Activated CD8-positive, alpha-beta memory T cell treated with anti-CD3 and anti-CD28 coated beads for 48 hours (primary cell): ENCODE data around the gene CNTN4.
"Not testable (repeated sequence)": the region's sequence is repeated elsewhere in the genome, so short reads cannot be mapped to it uniquely, and the experiment has no call there.

Experiments
- DNase-seq, 3 experiments: peaks; one replicate each; pipeline ENCODE4 v3.0.0-alpha.2; 2020; ENCODE audit warnings: low read depth in 2 of 3, low spot score in 2 of 3

CNTN4 gene

DNA sequence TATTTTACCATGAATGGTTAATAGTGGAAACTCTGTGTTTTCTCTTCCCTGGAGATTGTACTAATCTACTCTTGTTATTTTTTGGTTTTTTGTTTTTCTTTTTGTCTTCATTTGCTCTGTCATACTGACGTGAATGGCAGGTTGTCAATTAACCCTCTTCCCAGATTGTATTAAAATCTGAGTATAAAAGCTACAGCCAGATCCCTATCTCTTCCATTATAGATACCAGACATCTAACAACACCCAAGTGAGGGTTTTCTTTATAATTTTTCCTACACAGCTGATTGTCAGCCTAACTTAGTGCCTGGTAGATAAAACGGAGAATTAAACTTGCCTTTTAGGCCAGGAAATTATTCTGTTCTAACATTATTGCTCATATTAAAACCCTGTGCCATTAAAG is 848.9 kb downstream of the CNTN4 start:
- no peak for DNase-seq

DNA sequence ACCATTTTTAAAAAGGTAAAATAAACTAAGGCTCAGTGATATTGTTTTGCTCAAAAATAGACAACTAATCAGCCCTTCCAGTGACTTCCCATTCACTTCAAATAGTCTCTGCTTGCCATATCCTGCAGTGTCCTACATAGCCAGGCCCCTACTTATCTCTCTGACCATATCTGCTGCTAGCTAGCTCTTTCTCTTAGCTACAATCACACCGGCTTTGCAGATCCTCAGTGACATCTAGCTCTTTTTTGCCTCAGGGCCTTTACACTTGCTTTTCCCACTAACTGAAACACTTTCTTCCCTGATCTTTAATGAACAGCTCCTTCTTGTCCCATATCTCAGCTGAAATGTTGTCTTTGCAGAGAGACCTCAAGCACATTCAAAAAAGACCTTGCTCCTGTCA is 850.2 kb downstream of the CNTN4 start:
- DNase-seq, result no peak

DNA sequence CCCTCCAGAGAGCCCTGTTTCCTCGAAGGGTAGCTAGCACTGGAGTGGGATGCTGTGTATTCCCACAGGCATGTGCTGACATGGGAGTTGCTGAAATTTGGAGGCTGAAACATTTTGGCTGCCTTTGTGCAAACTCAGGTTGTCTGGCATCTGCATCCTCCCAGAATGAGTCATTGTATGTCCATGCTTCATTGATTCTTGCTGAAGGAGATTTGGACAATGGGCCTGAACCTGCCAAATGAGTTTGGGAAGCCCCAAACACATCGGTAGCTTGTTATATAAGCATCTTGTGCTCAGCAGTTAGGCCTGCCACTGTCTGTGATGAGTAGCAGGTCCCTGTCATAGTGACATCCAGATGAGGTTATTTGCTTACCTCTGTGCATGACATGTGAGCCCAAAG is 851.5 kb downstream of the CNTN4 start:
- DNase-seq, result no peak

DNA sequence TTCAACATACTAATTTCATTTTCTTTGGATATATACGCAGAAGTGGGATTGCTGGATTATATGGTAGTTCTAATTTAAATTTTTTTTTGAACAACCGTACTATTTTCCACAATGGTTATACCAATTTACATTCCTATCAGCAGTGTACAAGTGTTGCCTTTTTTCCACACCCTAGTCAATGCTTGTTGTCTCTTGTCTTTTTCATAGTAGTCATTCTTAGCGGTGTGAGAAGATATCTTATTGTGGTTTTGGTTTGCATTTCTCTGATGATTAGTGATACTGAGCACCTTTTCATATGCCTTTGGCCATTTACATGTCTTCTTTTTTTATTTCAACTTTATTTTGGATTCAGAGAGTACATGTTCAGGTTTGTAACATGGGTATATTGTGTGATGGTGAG is 858.4 kb downstream of the CNTN4 start:
- DNase-seq, result no peak

DNA sequence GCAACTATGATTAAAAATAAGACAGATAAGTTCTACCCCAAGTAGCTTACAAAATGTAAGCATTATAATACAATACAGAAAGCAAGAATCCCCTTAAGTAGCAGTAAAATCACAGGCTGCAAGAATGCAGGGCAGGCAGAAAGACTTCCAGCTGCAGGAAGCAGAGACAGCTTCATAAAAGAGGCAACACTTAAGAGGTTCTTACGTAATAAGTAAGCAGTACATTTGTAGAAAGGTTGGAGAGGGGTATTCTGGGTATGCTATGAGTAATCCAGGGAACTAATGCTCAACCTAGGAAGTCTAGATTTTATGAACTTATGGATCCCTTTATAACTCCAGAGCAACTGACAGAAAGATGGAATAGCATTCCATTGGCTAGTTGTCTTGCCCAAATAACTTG is 859.9 kb downstream of the CNTN4 start:
- DNase-seq, result no peak

DNA sequence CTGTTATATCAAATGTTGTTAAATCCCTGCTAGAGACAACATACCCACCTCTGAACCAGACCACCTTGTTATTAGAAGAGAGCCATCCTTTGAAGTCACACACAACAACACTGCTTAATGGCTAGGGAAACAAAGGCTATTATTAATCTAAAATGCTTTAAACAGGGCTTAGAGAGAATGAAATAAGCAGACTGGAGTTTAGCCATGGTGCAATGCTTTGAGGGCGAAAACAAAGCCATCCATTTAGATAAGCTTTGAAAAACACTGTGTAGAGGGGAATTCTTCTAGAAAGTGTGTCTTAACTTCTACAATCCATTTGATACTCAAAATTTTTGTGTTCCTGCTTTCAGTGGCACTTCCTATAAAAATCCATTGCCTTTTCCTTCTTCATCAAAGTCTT is 862.9 kb downstream of the CNTN4 start:
- DNase-seq, result no peak

DNA sequence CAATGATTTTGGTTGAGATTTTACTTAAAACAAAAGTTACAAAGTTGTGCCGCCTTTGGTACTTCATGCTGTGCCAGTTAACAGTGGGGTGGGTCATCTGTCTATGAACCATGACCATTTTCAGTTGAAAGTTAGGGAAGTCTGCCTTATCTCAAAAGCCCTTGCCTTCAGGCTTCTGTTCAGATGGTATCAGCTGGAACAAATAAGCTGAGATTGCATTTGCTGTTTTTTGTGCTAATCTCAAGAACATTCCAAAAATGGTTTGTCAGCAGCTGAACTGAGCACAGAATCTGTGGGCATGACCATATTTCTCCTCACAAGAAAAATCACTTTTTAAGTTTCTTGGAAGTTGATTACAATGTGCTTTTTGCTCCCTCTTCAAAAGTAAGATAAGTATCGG is 869.2 kb downstream of the CNTN4 start:
- DNase-seq, result no peak

DNA sequence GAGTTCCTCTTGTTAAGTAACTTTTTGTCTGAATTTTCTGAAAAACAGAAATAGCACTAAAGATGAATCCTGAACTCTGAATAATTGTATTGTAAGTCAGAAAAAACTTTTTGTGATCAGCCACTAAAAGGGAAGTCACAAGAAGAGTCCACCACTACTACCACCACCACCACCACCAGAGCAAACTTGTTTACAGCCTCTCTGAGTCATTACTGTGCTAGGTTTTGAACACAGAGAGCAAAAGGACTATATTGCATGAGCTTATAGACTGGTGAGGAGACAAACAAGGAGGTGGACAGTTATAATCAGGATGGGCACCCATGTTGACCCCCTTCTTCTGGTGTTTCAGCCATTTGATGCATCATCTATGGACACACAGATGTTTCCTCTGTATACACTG is 869.8 kb downstream of the CNTN4 start:
- DNase-seq, result no peak

DNA sequence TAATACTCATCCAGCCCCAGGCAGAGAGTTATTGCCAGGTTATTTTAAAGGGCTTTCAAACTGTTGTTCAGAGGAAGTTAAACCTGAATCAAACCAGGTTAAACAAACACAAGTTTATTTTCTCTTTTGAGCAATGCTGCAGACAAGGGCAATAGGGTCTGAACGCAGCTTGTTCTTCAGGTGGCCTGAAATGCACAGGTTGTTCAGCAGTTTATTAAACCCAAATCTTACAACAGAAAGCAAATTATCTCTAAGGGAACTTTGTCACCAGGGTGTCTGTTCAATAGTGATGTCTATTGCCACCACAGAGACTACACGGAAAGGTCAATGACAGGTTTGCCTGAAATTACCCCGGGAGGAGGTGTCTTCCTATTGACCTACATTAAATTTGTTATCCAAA is 877.5 kb downstream of the CNTN4 start:
- no peak for DNase-seq

DNA sequence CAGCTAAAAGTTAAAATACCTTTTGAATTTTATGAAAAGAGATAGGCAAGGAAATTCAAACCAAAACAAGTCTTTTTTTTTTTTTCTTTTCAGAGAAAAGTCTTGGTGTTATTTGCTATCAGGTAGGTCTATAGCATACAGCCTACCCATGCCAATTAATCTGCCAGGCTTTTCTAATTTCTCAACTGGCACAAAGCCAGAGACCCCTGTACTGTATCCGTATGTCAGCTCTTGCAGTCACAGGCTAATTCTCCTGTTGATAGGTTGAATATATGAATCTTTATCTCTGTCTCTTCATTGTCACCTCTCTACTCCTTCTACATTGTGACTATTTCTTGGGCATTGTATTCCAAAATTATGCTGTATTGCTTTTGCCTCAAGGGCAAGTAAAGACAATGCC is 878.1 kb downstream of the CNTN4 start:
- DNase-seq, result no peak

DNA sequence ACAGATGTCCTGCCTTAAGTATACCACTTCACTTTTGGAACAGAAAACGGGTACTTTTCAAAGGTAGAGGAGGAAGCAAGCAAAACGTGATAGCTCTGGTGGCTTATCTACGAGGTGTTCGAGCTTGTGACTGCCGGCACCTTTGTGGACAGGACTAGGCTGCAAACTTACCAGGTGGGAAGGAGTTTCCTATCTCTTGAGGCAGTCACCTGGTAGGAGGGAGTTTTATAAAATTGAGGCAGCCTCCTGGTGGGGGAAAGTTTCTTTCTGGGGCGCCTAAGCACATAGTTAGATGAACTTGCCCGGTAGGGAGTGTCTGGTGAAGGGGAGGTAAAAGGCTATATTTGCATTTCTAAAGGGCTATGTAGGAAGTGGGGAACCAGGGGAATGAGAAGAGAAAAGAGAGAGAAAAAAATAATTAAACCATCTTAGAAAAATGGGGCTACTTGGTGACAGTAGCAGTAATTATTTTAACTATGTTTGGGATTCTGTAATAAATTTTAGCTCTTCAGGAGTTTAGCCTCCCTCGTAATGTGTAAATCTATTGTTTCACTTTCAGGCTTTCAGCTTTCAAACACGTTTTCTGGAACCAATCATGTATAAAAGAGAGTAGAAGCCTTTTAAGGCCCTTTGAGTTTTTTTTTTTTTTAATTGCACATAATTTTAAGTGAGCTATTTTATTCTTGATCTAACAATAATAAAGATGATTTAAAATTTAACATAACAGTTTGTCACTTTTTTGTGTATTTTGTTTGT is 880.5 kb downstream of the CNTN4 start:
- no peak for DNase-seq

DNA sequence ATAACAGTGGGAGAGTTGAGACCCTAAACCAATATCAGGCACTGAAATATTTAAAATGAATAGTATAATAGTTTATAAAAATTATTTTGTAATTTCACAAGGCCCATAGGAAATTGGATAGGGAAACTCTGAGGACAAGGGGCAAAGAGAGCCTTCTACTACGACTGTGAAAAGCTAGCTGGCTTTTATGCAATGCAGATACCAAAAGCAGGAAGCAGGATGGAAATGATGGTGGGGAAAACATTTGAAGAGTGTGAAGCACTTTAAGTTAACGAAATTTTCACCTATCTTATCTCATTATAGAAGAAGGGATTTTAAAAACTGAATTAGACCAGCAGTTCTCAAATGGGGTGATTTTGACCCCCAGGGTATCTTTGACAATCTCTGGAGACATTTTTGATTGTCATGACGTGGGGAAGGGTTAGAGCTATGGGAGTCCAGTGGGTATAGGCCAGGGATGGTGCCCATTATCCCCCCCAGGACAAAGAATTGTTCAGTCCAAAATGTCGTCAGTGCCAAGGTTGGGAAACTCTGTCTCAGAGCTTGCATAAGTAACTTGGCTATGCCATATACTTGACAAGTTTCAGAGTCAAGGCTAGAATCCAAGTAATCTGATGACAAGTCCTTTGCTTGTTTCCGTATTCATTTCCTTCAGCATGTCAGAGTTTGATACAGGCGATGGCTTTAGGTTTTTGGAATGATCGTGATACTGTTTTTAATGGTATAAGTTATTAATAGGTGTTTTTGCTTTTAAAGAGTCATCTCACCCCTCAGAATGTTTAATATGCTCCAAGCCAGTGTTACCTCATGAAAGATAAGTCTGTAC is 885.6 kb downstream of the CNTN4 start:
- DNase-seq, result no peak

DNA sequence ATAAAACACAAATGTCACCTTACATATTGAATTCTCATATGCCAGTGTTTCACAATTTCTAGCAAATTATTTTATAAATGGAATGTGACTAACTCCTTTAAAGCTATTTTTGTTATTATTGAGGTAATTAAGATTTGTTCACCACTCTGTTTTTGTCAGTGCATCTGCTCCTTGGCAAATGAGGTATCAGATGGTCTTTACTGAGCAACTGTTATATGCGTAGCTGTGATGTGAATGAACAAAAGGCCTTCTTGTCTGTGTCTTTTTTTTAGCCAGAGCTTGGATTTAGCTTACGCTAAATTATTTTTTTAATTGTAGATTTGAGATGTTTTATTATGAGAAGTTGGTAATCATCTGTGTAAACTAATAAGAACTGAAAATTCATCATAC is 886.2 kb downstream of the CNTN4 start:
- DNase-seq, result no peak

DNA sequence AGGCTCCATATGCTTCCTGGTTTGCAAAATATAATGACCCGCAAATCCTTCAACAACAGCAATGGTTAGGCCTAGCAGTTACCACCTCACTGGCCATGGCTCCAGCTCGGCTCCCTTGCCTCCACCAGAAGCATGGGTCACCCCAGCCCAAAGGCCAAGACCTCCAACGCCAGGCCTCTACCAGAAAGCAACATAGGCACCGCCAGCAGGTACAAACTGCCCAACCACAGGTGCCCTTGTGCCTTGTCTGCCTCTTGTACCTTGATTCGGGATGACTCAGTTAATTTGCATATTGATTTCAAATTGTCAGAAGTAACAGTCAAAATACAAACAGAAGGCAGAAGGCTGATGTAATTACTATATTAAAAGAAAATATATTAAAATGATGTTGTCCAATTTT is 886.8 kb downstream of the CNTN4 start:
- no peak for DNase-seq

DNA sequence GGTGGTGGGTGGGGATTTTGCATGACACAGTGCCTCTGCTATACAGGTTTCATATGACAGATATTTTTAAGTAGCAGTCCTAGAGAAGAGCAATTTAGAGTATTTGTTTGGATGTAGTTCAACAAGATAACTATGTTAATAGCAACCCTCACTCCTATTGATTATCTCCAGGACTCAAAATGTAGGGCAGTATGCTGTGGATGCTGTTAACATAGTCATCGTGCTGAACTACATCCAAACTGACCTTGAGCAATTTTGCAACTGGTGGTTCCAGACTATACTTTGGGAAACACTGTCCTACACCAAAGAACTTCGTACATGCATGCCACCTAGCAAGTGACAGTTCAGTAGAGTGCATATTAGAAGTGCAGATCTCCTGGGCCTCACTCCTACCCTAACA is 893.9 kb downstream of the CNTN4 start:
- DNase-seq, result no peak

DNA sequence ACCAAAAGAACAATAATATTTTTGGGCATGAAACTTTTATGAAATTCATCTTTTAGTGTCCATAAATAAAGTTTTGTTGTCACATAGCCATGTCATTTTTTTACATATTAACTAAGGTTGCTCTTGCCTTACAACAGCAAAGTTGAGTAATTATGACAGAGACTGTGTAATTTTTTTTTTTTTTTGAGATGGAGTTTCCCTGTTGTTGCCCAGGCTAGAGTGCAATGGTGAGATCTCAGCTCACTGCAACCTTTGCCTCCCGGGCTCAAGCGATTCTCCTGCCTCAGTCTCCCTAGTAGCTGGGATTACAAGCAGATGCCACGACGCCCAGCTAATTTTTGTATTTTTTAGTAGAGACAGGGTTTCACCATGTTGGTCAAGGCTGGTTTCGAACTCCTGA is 894.5 kb downstream of the CNTN4 start:
- not testable (repeated sequence) for DNase-seq

DNA sequence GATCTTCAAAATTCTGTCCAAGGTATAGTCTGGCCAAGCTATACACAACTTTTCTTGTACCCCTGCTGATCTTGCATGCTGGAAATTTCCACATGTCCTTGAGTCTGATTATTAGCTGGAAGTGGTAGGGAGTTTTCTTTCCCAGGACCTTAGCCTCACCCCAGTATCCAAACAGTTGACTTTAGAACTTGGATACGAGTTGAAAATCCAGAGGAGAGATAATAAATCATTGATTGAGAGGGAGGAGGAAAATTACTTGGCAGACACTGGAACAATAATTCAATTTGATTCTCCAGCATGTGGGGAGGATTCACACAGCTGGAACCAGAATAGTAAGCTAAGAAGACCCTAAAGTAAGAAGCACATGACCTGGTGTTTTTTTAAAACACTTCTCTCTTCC is 895.1 kb downstream of the CNTN4 start:
- no peak for DNase-seq

DNA sequence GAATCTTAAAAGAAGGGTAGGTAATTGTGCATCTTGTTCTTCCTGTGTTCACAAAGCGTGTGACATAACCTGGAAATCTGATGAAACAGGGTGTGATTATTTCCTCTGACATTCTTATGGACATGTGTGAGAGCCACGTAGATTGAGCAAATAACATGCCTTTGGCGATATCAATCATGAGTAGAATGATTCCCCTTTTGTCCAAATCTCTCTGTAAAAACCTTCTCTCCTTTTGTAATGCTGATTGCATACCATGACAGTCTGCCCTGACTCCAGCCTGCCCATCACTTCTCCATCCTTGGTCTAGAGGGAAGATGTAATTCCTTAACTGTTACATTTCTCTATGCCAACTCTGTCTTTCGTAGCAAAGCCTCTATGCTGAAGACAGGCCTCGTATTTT is 896.5 kb downstream of the CNTN4 start:
- DNase-seq, result no peak

DNA sequence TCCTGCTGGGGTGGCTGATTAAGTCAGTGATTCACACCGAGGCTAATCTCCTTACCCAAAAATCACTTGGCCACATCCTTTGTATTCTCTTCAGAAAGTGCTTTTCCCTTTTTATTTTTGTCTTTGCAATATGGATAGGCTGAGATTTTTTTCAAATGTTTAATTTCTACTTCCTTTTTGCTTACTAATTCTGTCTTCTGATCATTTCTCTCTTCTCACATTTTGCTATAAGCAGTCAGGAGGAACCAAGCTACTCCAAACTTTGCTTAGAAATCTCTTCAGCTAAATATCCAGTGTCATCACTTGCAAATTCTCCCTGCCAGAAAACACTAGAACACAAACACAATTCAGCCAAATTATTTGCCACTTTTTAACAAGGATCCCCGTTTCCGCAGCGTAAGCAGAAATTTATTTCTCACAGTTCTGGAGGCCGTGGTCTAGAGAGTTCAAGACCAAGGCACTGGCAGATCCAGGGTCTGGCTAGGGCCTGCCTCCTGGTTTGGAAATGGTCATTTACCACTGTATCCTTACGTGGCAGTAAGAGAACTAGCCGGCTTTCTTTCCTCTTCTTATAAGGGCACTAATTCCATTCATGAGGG is 906.6 kb downstream of the CNTN4 start:
- DNase-seq, result no peak

DNA sequence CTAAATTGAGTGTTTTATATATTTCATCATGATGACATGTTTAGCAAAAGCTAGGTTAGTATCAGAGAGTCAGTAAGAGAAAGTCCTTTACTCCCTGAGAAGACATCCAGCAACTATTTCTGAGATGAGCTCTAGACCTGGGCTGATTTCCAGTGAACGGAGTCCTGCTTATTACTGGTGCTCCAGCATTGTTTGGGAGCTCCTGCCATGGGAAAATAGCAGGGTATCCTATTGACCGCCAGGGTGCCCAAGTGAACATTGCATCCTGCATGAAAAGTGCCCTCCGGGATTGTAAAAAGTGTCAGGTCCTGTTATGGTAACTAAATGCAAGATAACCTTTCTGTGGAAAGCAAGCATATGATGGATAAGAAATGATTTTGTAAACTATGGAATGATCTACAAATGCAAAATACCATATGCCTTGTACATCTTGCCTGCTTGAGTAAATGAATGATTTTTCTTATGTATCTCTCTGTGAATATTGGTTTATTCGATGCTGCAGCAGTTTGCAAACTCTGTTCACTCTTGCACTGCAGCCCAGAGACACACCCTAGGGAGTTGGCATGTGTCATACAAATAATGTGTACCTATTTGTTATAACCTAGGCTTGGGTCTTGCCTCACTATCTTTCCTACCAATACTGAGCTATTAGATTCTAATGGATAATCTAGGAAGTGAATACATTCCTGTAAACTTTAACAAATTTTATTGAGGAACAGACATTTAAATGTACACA is 914.8 kb downstream of the CNTN4 start:
- no peak for DNase-seq

DNA sequence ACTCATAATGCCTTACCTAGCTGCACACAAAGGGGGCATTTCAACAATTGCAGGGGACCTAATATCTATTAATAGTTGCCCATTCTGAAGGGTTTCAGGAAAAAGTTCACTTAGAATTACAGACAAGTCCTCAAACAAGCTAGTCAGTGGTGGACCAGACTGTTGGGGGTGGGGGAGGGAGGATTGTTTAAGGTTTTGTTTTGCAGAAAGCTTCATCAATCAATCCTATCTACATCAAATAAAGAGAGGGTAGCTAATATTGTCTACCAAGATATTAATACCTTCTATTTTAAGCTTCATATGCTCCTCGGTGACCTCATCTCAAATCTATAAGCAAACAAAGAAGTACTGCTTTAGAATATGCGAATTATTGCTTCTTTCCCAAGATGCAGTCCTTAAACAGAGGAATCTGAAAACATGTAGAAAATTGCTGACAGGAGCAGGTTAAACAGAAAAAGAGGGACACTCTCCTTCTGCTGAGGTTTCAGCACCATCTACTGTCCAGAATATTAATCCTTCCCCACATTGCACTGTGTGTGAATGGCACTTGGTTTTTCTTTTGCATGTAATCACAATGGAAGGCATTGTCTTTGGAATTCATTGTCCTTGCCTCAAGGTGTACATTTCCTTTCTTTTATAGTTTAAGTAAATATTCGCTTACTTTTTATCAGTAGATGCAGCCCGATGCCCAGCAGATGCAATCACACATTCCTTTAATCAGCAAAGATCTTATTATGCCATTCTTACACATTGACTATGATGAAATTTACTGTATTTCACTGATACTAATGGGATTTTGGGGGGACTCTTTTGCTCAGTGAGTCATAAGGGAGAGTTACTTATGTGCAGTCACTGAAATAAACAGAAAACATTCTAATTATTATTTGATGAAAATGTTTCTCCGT is 916.8 kb downstream of the CNTN4 start:
- no peak for DNase-seq
